C4-2B (cell line): ENCODE data around the gene FNDC3B.

Source experiments
- CTCF ChIP-seq: fragments of 450-650 bp; conservative IDR thresholded peaks from 2 replicates; pipeline ENCODE4 v1.5.1; 2017; ENCODE audit warnings: mild to moderate bottlenecking
- ZFX ChIP-seq: fragments of 450-650 bp; IDR thresholded peaks from 2 replicates; pipeline ENCODE4 v1.6.1; 2017

- no peak for TF ChIP-seq CTCF
- TF ChIP-seq ZFX = no peak
These were observed 171.0 kb downstream of the FNDC3B start for GRCh38 chr3:172210355-172210754.
